Measurements from ENCODE around the gene SPINT1.
A peak's percentile ranks its signal among the peaks of the same experiment; 100 is the strongest.

The SPINT1 gene, protein sequence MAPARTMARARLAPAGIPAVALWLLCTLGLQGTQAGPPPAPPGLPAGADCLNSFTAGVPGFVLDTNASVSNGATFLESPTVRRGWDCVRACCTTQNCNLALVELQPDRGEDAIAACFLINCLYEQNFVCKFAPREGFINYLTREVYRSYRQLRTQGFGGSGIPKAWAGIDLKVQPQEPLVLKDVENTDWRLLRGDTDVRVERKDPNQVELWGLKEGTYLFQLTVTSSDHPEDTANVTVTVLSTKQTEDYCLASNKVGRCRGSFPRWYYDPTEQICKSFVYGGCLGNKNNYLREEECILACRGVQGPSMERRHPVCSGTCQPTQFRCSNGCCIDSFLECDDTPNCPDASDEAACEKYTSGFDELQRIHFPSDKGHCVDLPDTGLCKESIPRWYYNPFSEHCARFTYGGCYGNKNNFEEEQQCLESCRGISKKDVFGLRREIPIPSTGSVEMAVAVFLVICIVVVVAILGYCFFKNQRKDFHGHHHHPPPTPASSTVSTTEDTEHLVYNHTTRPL

DNA sequence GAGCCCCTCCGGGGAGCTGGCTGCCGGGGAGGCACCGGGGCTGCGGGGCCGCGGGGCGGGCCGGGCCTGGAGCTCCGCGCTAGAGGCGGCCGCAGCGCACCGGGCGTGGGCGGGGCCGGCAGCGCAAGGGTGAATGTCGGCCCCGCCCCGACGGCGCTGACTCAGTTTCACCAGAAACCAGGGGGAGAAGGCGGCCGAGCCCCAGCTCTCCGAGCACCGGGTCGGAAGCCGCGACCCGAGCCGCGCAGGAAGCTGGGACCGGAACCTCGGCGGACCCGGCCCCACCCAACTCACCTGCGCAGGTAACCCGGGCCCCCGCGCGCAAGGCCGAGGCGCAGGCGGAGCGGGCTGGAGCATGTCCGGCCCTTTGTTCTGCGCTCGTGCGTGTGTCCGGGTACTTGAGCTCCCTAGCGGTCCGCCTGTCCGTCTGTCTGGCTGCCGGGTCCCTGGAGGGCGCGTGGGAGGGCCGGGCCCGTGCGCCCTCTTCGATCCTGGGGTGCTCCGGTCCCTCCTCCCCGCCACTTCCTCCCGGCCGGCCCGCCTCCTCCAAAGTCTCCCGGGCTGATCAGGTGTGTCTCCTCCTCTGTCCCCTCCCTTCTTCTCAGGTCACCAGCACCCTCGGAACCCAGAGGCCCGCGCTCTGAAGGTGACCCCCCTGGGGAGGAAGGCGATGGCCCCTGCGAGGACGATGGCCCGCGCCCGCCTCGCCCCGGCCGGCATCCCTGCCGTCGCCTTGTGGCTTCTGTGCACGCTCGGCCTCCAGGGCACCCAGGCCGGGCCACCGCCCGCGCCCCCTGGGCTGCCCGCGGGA lies at the start of gene SPINT1:
Gene SPINT1, plus strand, starts transcription at position 164 of the 811 bp plus-strand sequence. Its CDS starts 507 bp downstream, at position 671.
- no peak for DNase-seq

DNA sequence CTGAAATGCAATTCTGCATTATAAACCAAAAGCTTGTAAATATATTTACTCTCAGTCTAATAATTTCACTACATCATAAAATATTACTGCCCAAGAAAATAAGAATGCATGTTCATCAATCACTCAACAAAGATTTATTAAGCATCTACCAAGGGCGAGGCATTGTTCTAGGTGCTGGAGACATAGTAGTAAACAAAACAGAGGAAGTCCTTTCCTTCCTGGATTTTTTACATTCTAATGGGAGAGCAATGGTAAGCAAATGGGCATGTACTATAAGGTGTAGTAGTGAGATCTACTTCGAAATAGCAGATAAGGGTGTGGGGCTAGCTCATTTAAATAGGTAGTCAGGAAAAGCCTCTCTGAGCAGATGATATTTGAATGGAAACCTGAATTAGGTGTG lies 47.8 kb upstream of the SPINT1 start:
- no peak for DNase-seq

DNA sequence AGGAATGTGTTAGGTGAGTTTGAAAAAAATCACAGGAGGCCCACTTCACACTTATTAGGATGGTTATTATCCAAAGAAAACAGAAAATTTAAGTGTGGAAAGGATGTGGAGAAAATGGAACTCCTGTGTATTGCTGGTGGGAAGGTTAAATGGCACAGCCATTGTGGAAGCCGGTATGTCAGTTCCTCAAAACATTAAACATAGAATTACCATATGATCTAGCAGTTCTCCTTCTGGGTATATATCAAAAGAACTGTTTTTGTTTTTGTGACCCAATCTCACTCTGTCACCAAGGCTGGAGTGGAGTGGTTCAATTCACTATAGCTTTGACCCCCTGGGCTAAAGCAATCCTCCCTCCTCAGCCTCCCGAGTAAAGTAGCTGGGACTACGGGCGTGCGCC lies 47.3 kb upstream of the SPINT1 start:
- DNase-seq = no peak

DNA sequence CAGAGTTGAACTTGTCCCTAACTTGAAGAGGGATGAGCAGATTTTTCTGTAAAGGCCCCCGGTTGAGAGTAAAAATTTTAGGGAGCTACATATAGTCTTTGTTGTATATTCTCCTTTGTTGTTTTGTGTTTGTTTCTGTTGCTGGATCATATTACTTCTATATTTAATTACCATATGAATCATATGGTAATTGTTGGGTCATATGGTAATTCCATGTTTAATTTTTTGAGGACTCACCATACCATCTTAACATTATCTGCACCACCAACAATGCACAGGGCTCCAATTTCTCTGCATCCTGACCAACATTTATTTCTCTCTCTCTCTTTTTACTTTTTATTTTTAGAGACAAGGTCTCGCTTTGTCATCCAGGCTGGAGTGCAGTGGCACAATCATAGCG lies 44.3 kb upstream of the SPINT1 start:
- no peak for DNase-seq

DNA sequence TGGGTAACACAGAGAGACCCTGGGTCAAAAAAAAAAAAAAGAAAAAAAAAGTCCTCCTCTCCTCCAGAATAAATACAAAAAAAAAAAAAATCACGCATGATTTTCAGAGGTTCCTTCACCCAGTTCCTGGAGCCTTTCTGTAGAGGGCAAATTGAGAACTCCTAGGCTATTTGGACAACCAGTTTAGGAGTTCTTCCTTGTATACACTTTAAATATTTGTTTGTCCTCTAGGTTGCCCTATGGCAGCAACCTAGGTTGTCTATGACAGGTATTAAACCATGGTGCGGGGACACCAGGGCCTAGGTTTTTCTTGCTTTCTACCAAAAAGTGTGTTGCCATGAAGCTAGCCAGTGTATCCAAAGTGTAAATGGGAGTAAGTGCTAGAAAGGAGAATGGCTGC lies 40.8 kb upstream of the SPINT1 start:
- no peak for DNase-seq

DNA sequence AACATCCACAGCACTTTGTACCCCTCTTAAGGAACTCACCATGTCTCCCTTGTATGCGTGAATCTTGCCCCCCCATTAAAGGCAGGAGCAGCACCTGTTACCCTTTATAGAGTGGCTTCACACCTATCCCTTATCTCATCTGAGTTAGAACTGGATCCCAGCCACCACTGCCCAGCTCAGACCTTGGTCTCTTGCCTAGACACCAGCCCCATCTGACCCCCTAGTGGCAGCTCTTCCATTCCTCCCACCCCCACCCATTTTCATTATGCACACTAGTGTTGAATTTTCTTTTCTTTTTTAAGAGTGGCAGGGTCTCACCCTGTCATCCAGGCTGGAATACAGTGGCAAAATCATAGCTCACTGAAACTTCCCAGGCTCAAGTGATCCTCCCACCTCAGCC lies 40.2 kb upstream of the SPINT1 start:
- DNase-seq = no peak

DNA sequence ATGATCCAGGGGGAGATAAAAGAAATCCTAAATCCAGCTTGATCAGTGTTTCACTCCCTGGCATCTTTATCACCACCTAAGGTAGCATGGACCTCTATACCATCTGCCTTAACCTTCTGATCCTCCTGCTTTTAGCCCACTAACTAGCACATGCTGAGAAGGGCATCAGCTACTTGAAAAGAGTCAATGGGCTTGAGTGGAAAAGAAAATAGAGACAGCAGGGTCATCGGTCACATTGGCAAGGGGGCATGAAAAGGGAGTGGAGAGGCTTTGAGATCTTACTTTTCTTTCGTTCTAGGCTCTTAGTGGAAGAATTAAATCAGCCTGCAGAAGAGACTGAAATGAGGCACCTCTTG lies 37.2 kb upstream of the SPINT1 start:
- DNase-seq = no peak

DNA sequence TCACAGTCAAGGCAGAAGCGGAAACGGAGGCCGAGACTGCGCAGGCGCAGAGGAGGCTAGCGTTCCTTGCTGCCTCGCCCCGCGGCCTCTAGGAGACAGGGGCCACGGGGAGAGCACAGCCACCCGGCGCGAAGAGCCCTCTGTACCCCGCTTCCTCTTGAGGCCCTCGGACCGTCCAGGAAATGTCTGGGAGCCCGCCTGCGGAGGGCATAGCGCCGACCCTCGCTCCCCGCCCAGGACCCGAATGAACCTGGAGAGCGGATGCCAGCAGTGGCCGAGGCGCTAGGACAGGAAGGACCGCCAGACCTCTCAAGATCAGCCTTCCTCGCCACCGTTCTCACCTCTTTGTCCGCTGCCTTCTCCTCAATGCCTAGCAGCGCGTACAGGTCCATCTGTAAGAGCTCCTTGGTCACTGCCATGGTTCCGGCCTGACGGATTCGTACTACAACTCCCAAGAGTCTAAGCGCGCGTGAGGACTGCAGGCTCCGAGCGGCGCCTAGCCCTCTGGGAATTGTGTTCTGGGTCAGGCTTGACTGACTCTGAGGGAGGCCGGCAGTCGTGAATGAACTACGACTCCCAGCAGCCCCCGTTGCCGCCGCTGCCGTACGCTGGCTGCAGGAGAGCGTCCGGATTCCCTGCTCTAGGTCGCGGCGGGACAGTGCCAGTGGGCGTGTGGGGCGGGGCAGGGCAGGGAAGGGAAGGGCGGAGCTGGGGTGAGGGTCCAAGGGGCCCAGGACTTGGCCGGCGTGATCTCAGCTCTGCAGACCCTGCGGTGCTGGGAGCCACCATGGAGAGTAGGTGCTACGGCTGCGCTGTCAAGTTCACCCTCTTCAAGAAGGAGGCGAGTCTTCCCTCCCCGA lies 36.6 kb upstream of the SPINT1 start, which contains the start of the genes DNAJC17 and ZFYVE19:
Gene DNAJC17, minus strand, starts transcription at position 446 of the 860 bp plus-strand sequence. Its CDS starts 27 bp downstream, at position 419.
Gene ZFYVE19, plus strand, starts transcription at position 62 of the 860 bp plus-strand sequence. Its CDS starts 501 bp downstream, at position 563.
- peak; percentile 99 for DNase-seq

DNA sequence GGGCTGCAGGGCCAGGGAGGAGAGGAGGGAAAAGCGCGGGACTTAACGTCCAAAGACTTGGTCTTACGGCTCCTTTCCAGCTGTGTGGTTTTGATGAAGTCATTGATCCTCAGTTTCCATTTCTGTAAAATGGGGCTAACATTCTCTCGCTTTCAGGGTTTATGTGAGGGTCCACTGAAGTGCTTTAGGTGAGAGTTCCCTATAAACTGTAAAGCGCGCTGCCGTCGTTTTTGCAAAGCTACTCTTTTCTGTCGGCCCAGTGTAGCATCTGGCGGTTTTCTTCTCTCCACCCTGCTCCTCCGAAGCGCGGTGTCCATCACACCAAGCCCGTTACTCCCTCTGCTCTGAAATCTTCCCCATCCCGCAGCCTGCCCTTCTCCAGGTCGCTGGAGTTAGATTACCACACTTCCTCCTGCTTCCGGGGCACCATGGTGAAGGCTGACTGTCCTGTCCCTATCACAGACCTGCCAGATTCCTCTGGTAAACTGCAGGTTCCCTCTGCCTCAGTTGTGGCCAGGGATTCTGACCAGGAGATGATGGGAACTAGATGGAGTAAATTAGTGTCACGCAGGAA lies 35.9 kb upstream of the SPINT1 start:
- DNase-seq = no peak

DNA sequence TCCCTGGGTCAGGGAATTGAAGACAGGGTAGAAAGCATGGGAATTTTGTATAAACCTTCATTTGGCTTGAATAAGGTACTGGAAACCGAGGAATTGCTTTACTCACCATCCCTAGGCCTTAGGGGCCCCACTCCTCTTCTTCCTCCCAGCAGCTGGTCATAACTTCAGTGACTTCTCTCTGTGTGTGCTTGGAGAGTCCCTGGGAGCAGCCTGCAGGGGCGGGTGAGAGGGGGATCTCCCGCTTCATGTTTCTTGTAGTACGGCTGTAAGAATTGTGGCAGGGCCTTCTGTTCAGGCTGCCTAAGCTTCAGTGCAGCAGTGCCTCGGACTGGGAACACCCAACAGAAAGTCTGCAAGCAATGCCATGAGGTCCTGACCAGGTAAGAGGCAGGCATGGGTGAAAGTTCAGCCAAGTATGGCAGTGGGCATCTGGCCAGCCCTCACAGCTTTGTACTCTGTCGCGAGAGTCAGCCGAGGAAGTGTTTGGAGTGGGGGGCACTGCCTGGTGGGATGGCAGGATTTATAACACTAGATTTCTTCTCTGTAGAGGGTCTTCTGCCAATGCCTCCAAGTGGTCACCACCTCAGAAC lies 34.9 kb upstream of the SPINT1 start:
- no peak for DNase-seq

DNA sequence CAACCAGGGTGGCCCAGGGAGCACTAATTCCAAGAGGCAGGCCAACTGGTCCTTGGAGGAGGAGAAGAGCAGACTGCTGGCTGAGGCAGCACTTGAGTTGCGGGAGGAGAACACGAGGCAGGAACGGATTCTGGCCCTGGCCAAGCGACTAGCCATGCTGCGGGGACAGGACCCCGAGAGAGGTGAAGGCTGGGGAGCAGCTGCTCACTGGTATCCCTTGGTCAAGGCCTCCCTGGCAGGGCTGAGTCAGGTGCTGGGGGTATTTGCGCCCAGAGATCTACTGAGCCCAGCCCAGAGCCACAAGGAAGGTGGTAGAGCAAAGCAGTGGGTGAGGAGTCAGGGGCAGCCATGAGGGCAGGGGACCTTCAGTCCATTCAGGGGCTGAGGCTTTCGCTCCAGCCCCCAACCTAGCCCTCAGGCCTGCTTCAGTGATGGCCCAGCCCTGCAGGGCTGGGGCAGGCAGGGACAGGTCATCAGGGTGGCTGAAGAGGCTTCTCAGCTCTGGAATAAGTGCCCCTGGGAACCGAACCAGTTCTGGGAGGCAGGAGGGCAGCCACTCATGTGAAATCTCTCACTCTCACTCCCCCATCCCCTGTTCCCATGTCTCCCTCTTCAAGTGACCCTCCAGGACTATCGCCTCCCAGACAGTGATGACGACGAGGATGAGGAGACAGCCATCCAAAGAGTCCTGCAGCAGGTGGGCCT lies 31.0 kb upstream of the SPINT1 start:
- DNase-seq = no peak

DNA sequence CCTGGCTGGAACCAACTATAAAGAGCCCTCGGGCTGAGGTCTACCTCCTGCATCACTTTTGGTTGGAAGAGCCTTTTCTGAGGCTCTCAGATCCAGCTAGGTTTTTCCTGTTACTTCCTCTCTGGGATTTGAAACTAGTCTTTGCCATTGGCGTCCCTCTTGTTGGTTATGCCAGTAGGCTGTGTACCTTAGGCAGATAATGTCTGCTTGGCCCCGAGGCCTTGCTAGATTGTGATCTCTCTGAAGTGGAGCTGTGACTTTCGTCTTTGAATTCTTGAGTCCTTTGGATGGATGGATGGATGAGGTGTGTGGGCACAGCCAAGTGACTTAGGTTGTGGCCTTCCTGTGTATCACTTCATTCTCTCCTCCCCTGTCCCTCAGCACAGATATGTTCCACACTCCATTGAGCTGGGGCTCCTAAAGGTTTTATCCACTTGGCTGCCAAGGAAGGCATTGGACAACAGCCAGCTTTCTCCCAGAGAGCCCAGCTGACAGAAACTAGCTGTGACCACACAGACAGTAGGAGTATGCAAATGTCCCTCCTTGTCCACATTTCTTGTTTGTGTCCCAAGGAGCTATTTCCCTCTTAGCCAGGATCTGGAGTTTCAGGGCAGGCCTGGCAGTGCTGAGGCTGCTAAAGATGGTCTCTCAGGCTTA lies 28.7 kb upstream of the SPINT1 start:
- DNase-seq = no peak

DNA sequence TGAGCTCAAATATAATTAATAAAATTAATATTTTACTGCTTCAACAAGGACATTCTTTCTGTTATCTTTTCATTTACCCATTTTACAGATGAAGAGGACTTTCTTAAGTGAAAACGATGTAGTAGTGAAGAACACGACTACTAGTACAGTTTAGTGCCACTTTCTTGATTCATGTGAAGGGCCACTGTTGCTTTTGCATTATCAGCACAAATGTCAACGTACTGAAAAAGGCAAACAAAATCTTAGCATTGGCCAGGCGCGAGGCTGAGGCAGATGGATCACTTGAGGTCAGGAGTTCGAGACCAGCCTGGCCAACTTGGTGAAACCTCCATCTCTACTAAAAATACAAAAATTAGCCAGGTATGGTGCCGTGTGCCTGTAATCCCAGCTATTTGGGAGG lies 24.8 kb upstream of the SPINT1 start:
- no peak for DNase-seq

DNA sequence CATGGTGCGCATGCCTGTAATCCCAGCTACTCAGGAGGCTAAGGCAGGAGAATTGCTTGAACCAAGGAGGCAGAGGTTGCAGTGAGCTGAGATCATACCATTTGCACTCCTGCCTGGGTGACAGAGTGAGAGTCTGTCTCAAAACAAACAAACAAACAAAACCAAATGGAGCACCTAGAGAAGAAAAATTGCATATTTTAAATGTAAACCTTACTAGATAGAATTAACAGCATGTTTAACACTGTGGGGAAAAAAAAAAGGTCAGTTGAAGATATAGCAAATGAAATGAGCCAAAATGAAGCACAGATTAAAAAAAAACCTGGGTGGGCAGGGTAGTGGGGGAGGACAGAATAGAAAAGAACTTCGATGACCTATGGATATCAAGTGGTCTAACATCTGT lies 22.7 kb upstream of the SPINT1 start:
- DNase-seq = no peak

DNA sequence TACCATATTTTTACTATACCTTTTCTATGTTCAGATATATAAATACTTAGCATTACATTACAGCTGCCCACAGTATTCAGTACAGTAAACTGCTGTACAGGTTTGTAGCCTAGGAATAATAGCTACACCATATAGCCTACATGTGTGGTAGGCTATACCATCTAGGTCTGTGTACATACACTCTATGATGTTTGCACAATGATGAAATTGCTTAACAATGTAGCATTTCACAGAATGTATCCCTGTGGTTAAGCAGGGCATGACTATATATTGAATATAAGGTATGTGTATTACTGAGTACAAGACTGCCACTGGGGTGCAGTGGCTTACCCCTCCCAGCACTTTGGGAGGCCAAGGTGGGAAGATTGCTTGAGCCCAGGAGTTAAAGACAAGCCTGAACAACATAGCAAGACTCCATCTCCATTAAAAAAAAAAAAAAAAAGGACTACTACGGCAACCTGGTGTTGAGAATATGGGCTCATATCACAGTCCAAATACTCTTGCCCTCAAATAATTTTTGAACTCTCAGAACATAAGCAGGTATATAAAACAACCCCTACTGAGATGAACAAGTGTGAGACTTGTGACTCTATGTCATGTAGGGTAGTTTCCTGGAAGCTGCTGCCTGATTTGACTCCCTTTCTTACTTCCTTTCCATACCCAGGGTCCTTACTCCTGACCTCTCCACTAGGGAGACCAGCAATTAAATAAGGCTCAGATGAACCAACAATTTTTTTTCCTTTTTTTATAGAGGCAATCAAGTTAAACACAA lies 20.1 kb upstream of the SPINT1 start:
- DNase-seq = no peak

DNA sequence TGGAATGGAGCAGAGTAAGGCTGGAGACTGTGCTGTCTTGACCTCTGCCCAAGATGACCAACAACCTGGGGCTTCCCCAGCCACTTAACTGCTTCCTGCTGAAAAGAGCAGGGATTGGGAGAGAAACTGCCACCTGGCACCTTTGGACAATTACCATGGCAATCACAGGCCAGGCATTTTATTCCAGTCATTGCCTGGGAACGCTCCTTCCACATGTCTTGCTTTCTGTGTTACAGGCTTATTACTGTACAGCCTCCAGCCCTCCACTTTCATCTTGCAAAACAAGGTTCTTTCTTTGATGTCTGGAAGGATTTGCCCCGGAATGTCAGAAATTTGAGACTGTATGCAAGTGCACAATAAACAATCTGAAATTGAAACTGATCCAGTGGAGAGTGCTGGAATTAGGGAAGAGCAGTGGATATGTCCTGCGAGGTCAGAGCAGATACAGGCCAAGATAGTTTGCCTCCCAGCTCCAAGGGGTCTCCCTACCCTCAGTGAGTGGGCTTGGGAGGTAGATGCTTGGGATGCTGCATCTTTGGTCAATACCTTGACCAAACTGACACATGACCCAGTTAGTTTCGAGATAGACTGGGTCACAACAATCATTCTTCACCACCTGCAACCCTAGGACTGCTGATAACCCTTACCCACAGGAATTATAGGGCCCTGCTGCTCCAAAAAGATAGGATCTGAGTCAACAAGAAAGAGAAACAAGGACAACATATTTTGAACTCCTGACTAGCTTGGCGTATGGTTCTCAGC lies 18.0 kb upstream of the SPINT1 start:
- DNase-seq = no peak

DNA sequence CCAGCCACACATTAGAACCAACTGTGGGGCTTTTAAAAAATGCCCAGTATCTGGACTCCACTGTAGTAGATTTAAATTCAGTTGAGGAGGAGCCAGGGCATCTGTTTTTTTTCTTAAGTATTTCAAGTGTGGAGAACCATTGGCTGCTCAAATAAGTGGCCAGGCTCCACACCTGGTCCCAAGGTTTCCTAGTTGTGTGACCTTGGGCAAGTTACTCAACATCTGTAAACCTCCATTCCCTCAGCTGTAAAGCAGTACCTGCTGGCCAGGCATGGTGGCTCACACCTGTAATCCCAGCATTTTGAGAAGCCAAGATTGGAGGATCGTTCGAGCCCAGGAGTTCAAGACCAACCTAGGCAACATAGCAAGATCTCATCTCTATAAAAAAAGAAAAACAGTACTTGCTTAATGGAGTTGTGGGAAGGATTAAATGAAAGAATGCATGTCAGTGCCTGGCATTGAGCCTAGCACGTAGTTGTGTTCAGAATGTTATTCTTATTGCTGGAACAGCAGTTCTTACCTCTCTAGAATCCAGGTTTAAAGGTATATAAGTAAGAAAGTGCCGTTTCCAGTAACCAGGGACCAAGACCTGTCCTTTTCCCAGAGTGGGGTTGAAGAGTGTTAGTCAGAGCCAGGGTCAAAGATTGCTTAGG lies 17.3 kb upstream of the SPINT1 start:
- DNase-seq = no peak

DNA sequence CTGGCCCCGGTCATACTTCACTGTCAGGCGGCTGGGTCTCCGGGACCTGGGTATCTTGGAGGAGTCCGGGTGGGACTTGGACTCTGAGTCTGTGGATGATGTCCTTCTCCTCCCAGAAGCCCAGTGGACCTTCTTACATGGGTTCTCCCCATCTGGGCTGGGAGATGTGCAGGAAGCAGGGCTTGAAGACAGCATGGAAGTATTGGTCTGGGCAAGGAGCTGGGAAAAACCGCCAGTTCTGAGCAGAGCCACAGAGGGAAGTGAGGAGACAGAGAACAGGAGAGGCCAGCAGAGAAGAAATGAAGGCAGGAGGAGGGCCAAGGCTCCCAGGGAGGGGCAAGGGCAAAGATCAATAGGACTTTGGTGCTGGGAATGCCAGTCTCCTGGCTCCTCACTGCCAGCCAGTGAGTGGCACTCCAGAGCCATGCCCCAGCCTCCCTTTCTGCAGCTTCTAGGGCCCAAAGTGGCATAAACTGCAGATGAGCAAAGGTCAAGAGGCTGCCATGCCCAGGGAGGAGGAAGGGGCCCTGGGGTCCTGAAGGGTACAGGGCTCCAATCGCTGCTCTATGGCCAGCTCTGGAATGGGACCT lies 15.3 kb upstream of the SPINT1 start, which contains the start of gene PPP1R14D:
Gene PPP1R14D, minus strand, starts transcription at position 262 of the 590 bp plus-strand sequence. Its CDS starts 67 bp downstream, at position 195.
- no peak for DNase-seq
